HG02588 (cell line): ENCODE results near the gene GRID1.

ENCODE experiments used
- ATAC-seq: cut with Tn5 transposase; IDR thresholded peaks from one replicate; pipeline ENCODE4 v1.9.1; 2021; ENCODE audit warnings: mild to moderate bottlenecking, moderate library complexity; ENCODE audit not compliant: unreplicated experiment

GRID1 gene

DNA sequence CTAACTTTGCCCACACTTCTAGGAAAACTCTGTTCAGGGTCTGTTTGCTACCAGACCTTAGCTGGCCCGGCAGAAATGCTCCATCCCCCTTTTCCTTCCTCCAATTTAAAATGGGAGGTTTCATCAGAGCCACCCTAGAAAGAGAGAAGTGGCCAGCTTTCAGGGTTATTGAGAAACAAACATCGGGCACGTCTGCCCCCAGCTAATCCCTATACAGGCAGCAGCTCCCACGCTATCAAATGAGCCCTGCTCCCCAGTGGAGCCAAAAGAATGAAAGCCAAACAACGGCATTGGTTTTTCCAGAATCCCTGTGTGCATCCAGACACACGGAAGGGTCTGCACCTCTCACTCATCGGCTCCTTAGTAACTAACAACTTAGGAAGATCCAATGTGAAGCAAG is 132.5 kb downstream of the GRID1 start:
- no peak for ATAC-seq

DNA sequence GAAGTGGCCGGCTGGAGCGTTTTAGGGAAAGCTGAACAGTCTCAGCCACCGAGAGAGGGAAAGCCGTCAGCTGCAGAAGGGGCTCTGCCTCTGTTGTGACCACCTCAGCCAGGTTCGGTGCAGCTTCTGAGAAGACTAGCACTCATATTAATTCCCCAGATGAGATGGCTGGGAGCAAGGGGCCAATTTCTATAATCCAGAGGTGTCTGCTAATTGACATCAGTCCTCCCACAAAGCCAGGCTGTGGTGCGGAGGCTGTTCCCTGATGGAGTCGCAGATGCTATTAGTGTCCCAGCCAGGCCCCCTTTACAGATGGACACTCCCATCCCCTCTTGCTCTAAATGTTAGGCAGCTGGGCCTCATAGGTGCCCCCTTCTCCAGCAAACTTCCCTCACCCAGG is 133.5 kb downstream of the GRID1 start:
- ATAC-seq, result no peak

DNA sequence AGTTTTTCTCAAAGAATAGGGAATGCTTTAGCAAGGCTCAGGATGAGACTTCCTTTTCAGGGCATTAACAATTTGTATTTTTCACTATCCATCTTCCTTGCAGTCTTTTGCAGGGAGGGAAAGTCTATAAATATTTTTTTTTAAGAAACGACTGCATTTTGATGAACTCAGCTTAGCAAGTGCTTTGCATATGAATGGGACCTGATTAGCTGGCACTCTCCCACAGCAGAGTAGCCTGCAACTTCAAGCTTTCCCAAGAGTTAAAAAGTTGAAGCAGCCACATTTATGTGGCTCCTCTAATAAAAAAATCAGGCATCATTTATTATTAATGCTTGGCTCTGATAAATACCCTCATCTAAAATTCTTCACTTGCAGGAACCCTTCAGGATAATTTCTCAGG is 134.0 kb downstream of the GRID1 start:
- no peak for ATAC-seq

DNA sequence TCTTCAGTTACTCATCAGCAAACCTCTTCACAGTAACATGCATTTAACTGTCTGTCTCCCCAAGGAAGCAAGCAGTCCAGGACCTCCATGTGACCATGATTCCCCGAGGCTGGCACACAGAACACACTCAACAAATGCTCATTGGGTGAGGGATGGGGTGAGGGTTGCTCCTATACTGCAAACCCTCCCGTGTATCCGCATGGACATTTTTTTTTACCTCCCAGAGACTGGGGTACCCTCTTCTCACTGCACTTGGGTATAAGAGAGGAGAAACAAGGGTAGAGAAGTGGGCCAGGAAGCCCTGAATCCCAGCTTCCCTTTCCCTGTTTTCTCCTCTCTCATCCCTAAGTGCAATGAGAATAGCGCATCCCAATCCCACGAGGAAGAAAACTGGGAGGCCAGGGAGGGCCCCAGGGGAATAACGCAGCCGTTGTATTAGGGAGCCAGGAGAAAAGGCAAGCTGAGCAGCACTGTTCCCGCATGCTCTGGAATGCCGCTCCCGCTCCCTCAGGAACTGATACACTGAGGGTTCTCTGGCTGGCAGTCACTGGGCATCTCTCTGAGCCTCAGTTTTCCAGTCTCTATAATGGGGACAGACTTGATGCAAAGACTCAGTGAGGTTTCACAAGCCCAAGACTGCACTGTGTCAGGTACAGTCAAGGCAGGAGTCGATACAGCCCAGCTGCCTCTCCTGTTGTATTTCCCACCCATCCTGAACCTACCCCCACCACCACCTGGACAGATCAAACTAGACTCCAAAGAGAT is 134.6 kb downstream of the GRID1 start:
- ATAC-seq, result no peak

DNA sequence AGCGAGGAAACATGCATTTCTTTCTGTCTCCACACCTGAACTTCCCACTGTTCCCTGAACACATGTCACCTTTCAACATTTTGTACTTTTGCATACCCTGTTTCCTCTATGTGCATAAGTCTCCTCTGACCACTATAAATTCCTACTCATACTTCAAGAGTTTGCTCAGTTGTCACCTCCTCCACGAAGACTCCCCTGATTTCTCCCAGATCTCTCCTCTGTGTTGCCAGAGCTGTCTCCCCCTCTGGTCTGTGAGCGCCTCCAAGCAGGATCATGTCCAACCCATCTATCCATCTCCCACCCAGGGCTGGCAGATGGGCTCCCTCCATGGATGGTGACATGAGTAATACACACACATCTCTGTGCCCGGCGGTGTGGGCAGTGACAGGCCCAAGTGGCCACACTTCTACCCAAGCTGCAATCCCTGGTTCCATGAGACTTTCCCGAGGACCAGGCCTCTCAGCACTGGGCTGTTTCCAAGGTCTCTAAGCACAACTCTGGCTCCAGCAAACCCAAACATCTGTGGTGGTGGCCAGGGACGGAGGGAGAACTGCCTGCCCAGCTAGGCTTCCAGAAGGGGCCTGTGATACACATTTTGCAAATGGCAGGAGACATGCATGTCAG is 135.9 kb downstream of the GRID1 start:
- ATAC-seq, result no peak

DNA sequence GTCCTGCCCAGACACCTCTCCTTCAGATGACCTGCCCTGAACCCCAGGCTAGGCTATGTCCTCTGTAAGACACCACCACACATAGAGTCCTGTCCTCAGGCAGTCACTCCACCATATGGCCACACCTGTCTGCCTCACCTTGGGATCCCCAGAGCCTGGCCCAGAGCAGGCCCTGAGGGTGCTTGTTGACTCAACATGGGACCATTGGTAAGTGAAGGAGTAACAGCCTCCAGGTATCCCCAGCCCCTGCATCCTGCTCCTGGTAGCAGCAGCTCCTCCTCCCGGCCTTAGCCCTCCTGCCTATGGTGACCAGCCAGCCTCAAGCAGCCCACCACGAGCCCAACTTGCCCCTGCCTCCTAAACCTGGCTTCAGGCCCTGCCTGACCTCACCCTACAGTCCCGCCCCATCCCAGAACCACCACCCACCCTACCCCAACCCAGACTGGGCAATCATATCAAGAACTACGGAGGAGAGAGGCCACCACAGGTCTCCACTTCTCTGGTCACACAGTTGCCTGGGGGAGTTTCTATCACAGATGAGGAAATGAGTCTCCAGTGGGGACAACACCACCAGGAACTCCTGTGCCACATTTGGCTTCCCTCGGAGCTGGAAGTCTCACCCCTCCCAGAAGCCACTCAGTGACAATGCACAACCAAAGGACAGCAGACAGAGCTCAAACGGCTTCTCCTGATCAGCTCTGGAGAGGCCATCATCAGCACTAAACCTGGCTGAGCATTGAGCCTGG is 136.6 kb downstream of the GRID1 start:
- no peak for ATAC-seq

DNA sequence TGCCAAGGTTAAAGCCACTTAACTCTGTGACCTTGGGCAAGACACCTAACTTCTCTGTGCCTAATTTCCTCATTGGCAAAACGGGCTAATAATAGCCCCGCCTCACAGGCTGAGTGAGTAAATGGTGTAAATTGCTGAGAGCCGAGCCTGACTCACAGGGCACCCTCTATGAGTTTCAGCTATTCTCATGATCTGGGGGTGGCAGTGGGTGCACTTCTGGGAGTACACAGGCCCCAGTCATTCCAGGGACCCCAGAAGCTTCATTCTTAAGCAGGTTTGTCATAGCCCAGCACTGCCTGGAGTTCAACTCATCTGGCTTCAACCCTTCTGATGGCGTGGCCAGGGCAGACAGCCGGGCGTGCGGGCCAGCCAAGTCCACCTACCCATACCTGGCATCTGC is 137.2 kb downstream of the GRID1 start:
- no peak for ATAC-seq

DNA sequence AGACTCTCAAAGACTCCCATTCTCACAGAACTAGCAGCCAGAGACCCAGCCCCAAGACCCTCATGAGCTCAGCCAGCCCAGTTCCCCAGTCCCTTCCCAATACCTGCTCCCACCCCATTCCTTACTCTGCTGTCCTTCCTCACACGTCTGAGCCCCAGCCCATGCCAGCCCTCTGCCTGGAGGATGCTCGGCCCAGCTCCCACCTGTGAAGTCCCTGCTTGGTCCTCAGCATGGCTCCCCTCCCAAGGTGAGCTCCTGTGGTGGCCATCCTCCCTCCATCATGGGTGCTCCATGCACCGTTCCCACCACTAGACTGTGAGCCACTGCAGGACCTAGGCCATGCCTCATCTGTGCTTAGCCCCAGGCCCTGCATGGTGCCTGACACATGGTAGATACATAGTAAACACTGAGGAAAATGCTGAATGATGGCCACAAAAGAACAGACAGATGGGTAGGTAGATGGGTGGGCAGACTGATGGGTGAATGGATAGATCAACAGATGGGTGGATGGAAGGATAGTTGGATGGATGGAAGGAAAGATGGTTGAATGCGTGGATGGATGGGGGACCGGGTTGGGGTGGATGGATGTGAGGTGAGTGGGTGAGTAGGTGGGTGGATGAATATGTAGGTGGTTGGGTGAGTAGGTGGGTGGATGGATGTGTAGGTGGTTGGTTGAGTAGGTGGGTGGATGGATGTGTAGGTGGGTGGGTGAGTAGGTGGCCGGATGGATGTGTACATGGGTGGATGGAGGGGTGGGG is 138.9 kb downstream of the GRID1 start:
- no peak for ATAC-seq

DNA sequence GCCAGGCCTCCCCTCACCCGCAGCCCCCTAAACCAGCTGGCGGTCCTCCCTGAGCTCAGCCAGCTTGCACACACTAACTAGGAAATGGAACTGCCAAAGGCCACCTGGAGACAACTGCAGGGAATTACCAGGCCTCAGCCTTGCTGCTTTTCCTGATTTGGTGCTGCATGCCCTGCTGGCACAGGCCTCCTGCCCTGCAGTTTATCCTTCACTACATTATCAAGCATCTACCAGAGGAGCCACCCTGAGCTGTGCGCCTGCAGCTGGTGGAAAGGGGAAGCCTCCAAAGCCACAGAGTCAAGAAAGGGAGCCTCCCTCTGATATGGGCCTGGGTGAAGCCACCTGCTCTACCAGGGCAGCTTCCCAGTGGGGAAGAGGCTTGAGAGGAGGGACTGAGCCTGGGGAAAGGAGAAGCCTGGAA is 139.8 kb downstream of the GRID1 start:
- ATAC-seq, result no peak

DNA sequence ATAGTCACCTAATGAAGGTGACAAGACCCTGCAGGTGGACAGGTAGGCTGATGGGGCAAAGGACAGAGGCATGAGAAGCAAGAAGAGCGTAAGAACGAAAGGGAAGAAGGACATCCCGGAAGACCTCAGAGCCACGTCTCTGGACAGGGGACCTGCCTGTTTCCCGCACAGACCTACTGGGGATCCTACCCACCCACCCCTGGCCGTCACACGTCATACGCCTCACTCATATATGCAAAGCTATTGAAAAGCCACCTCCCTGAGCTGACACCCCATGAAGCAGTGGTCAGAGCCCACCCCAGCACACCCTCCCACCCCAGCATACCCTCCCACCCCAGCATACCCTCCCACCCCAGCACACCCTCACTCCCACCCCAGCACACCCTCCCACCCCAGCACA is 140.6 kb downstream of the GRID1 start:
- ATAC-seq, result no peak

DNA sequence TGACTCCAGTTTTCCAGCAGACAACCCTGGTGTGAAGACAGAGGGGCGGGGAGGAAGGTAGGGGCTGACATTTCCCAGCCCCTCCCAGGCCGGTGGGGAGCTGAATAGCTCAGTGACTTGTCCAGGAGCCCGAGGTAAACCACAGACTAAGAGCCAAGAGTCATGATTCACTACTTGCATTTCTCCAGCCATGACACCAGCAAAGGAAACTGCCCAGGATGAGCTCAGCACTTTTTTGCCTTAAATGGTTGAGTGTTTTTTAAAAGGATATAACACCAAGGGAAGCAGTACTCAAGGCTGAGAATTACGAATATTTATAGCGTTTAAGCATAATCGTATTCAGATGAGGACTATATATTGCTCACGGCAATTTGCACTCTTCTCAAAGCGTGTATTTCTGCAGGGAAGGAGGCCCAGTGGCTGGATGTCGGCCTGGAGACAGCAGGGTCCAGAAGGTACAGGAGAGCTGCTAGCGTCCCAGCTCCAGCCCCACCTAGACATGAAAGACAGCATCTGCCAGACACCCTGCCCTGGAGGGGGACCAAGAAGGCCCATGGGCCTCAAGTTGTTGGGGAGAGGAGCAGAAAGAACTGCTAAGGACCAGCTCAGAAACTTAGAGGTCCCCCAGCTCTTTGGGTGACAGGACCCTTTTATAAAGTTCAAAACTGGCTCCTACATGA is 141.4 kb downstream of the GRID1 start:
- no peak for ATAC-seq

DNA sequence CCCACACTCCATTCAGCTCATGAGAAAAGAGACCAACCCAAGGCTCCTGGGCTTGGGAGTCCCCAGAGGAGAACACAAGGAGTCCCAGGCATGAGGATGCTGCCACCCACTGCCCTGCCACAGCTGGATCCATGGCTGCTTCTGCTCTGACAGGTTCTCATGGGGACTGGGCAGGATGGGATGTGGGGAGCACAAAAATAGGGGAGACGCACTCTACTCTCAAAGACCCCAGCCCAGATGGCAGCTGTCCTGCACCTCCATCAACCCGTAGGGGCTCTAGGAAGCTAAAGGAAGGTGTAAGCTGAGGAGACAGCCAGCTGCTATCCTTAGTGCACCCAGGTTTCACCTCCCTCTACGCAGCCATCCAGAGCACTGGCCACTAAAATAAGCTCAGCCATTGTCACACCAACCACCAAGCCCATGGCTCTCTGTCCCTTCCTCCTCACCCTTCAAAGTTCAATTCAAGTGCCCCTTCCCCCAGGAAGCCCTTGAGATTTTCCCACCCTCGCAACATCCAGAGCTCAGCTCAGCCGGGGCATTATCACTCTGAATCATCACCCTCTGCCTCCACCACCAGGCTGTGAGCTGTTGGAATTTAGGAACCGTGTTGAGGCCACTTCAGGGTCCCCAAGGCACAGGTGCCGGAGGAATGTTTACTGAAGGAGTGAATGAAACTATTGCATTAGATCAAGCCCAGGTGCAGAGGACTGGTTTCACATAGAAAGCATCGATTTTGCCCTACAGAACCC is 142.1 kb downstream of the GRID1 start:
- no peak for ATAC-seq

DNA sequence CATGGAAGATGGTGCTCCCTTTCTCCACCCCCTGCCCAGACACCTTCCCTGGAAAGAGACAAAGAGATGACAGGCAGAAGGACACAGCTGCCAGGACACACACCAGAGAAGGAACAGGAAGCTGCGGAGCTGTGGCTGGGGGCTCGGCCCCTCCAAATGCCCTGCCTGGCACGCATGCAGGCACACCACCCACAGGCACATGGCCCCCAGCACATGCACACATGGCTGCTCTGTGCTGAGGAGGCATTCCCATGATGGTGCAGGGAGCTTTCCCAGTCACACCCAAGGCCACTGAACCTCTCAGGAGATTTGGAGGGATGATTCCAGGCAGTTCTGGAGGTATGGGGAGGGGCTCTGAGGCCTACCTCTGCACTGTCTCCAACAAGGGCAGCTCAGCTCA is 143.3 kb downstream of the GRID1 start:
- ATAC-seq, result no peak

DNA sequence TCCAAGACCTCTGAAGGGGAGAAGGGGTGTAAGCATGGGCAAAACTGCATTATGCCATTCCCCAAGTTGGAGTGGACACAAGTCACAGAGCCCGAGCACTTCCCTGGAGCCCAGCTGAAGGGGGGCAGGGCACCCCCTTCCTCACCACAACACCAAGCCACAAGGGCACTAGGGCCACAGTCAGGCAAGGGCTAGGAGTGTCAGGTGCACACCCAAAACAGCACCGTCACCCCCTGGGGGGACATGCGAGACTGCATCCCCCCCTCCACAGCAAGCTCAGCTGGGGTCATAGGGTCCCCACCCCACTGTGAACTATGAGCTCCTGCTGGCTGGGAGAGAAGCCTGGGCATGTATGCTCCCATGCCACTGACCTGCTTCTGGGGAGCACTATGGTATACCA is 143.9 kb downstream of the GRID1 start:
- no peak for ATAC-seq

DNA sequence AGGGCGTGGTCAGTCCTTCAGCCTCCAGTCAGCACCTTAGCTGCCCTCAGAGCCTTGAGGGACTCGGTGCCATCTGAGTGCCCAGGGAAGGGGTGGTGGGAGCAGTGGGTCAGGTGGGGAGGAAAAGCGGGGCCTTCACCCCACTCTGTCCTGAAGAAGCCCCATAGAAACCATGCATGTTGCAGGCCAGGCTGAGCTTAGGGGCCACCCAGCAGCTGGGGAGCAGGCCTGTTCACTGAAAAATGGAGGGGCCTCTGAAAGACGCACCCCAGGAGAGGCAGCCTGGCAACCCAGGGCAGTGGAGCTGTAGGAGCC is 144.3 kb downstream of the GRID1 start:
- ATAC-seq, result no peak

DNA sequence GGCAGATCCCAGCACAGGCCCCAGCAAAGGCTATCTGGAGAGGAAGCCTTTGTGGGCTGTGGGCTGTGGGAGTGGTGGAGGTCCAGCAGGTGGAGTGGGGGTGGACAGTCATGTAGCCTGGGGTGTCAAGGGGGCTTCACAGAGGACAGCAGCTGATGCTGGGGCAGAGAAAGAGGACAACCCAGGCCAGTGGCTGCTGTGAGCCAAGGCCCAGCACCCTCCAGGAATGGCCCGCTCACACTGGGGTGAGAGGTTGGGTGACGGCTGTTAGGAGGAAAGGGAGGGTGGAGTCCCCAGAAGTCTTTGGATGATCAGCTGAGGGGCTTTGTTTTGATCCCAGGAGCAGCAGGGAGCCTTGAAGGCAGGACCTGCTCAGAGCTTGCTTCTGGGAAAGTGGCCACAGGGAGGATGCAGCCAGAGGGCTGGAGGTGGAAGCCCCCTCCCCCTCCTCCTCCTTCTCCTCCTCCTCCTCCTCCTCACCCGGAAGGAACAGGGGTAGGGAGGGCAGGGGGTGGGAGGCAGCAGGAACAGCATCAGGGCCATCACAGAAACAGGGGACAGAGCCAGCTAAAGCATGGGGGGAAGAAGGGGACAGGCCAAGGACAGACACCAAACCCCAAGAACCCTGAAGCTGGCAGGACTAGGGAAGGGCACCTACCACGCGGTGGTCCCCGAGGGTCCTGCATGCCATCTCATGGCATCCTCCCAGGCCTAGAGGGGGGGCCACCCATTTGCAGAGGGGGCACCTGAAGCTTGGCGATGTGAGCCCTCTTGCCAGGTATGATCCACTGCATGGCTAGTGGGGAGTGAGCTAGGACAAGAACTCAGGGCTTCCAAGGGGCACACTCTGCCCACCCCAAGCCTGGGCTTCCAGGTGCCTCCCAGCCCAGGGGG is 144.9 kb downstream of the GRID1 start:
- ATAC-seq, result no peak

DNA sequence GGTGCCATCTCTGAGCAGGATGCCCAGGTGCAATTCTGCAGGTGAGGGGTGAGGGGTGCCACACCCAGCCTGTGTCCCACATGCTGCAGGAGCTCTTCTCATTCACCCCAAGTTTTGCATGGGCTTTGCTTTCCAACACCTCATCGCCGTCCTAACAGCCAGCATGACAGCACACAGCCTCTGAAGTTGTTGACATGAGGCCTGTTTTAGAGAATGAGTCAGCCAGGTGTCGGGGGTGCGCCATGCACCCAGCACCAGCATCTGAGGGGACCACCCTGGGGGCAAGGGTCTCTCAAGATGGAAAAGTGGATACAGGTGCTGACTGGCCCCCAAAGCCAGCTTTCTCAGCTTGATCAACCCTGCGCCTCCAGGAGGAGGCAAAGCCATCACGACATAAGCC is 146.0 kb downstream of the GRID1 start:
- no peak for ATAC-seq

DNA sequence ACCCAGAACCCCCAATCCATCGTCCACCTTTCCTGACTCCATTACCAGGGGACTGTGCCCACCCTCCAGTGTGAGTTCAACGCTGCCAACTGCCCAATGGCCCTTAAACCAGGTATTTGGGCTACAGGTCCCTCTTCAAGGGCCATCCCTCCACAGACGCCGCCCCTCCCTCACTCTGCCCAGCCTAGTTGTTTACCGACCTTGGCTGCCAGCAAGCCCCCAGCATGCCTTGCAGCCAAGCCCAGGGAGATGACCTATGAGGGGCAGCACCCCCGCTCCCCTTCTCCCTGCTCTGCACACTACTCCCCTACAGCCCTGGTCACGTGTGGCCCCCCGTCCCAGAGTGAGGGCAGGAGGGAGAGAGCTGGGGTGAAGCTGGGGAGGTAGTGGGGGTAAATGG is 147.3 kb downstream of the GRID1 start:
- no peak for ATAC-seq

DNA sequence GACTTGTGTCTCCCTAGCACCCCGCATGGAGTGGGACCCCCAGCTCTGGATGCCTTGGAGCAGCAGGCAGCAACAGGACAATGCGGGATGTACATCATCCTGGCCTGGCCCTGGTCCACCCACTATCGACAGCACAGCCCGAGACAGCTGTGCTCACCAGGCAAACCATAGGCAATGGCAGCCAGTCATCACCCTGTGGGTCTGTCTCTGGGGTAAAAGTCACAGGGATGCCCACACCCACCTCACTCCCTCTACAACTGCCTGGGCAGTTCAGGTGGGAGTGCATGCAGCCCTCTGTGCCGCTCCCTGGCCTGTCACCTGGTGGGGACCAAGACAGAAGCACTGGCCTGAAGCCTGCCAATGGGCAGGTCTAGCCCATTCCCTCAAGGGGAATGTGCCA is 147.8 kb downstream of the GRID1 start:
- ATAC-seq, result no peak
